Fibroblast of villous mesenchyme (primary cell): ENCODE measurements around the gene PRR15L. TPM values are rescaled to one million over a fixed set of nuclear protein-coding genes. Genes with fewer than 3 reads are reported as not detected.

Source experiments
- DNase-seq: peaks from one replicate; pipeline ENCODE4 v3.0.0-alpha.2; 2010; ENCODE audit warnings: low read depth
- H3K4me3 ChIP-seq: 2 replicates; pipeline ENCODE4 v1.5.1; 2011; ENCODE audit warnings: low read depth, mild to moderate bottlenecking, low read length
- CTCF ChIP-seq: IDR thresholded peaks from 2 replicates; pipeline ENCODE4 v1.5.1; 2012; ENCODE audit warnings: low read depth, mild to moderate bottlenecking, low read length; ENCODE audit not compliant: insufficient read depth
- total RNA-seq: library from RNA; depleted of rRNA; stranded (reverse); fragments of >200 nt; gene quantifications from 2 replicates; pipeline ENCODE4 v1.2.3, GENCODE V29; 2012

The PRR15L gene
- total RNA-seq, 1 donor = not detected

DNA sequence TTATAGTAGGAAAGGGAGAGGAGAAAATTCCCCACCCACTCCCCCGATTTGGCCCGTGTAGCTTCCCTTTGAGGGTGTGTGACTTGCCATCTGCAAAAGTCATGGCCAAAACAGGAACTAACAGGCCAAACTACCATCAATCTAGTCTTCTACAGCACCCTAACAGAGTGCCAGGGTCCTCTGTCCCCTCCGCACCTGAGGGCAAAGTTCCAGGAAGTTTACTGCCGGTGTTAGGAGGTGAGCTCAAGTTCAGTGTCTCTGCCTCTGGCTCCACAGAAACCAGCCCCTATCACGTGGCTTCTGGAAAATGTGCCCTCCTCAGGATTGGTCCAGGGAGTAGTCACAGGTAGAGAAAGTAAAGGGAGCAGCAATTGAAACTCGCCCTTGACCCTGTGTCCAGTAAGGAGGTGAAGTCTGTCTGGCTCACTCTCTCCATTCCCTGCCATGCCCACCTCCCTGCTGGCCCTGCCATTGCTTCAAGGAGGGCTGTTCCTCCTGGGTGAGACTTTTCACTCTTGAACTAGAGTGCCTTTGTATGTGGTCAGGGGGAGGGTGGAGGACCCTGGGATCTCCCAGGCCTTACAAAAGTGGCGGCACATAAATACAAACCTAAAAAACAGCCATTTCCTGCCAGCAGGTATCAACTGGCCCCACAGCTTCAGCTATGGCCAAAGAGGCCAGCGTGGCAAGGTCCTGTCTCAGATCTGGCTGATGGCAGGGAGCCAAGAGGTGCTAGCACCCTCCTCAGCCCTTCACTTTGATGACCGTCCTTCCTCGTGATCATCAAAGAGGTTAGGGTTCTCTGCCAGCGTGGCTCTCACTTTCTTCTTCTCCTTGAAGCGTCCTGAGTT lies 5.3 kb downstream of the PRR15L start:
- no peak for DNase-seq
- no peak overlapping the region for H3K4me3 ChIP-seq
- no peak for TF ChIP-seq CTCF

GRCh38 chr17:47950448-47950847 lies 7.2 kb downstream of the PRR15L start:
- DNase-seq = no peak
- TF ChIP-seq CTCF = no peak
- no peak overlapping the region for H3K4me3 ChIP-seq

DNA sequence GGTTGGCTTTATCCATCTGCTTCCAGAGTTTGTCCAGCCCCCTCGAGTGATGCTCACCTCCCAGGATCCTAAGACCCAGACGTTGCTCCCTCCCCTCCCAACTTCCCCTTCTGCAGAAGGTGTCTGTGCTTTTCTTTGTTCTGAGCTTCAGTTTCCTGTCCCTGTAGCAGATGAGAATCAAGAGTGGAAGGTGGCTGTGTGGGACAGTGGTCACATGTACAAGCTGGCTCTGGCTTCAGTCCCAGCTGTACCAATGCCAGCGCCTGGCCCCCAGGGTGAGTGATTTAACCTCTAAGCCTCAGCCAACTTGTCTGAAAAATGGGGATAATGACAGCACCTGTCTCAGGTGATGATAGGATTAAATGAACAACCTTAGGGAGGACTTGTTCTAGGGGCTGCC lies 7.7 kb downstream of the PRR15L start:
- TF ChIP-seq CTCF = no peak
- DNase-seq = no peak
- H3K4me3 ChIP-seq = no peak overlapping the region

- peak; percentile 96 for TF ChIP-seq CTCF
- H3K4me3 ChIP-seq = peak overlapping the region; percentile 16
- peak; percentile 89 for DNase-seq
These were observed 8.4 kb downstream of the PRR15L start for GRCh38 chr17:47949197-47949759.

DNA sequence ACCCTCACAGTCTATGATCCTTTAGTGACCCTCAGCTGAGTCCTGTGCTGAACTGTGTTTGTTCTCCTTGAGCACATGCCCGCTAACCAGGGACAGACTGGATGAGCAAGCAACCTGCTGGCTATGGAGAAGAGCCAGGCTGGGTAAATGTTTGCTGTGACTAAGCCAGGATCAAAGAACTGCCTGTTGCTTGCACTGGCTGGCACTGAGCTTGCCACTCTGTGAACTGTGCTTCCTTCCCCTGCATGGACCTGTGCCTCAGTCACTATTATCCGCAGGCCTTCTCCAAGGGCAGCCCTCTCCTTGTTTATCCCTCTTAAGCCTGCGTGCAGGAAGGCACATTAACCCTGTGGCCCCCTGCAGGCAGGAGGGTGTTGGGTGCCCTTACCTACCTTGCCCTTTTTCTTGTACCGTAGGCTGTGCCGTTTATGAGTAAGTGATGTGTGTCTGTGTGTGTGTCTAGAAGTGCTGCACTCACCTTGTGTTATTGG lies 8.9 kb downstream of the PRR15L start:
- DNase-seq = no peak
- TF ChIP-seq CTCF = no peak
- H3K4me3 ChIP-seq = no peak overlapping the region

- peak; percentile 77 for DNase-seq
- peak; percentile 86 for TF ChIP-seq CTCF
- H3K4me3 ChIP-seq = no peak overlapping the region
These were observed 10.7 kb downstream of the PRR15L start for GRCh38 chr17:47946929-47947397.
